Stimulated activated CD8-positive, alpha-beta memory T cell treated with anti-CD3 and anti-CD28 coated beads, Interleukin-2, amount 100 ng/mL, for 1 hour (primary cell): Measurements from ENCODE around the gene WWP2.
"Not testable (repeated sequence)": the region's sequence is repeated elsewhere in the genome, so short reads cannot be mapped to it uniquely, and the experiment has no call there.

ENCODE experiments used
- DNase-seq, 2 donors: peaks; one replicate each; pipeline ENCODE4 v3.0.0-alpha.2; 2020; ENCODE audit warnings: low read depth in 2 of 2

The WWP2 gene

DNA sequence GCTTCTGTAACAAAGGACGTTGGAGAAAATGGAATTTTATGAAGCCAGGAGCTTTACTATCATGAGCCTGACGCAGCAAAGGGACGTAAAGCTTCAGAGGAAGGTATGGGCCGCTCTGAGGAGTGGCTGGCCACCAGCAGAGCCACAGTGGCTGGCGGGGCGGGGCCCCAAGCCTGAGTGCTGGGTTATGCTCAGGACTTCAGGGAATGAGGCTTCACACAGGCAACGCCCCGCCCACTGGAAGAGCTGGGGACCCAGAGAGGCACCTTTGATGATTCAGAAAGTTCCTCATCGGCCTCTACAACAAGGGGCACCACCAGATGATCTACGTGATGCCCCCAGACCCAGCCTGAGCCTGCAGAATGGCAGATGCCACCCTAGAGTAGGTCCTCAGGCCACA, 16.2 kb upstream of the WWP2 start:
- DNase-seq = no peak

GRCh38 chr16:69747115-69747514, 15.0 kb upstream of the WWP2 start:
- no peak for DNase-seq

- DNase-seq = no peak
Observed at GRCh38 chr16:69748694-69749345, 13.3 kb upstream of the WWP2 start.

- DNase-seq = no peak
Observed at GRCh38 chr16:69754143-69754468, 8.0 kb upstream of the WWP2 start.

- peak; percentile 92 to 94 for DNase-seq
Observed at GRCh38 chr16:69754469-69755310, 7.4 kb upstream of the WWP2 start, which contains the start of gene NOB1. Gene NOB1 (minus strand): TSS chr16:69754926. CDS start chr16:69754910, 16 bp downstream.

DNA sequence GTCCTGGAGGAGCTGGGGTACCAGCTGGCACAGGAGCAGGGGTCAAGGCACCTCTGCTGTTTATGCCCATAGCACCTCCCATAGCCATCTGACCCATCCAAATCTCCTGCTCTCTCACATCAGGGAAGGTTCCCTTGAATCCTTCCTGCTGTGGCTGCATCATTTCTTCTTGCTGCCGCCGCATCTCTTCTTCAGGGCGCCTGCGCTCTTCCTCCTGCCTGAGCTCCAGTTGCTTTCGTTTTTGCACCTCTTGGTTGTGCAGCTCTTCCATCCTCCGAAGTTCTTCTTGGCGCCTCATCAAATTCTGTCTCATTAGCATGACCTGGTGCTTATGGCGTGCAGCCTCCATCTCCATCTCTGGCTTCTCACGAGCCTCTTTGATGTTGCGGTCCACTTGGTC, 5.4 kb upstream of the WWP2 start:
- no peak for DNase-seq

GRCh38 chr16:69757375-69757774, 4.8 kb upstream of the WWP2 start:
- DNase-seq = not testable (repeated sequence)

DNA sequence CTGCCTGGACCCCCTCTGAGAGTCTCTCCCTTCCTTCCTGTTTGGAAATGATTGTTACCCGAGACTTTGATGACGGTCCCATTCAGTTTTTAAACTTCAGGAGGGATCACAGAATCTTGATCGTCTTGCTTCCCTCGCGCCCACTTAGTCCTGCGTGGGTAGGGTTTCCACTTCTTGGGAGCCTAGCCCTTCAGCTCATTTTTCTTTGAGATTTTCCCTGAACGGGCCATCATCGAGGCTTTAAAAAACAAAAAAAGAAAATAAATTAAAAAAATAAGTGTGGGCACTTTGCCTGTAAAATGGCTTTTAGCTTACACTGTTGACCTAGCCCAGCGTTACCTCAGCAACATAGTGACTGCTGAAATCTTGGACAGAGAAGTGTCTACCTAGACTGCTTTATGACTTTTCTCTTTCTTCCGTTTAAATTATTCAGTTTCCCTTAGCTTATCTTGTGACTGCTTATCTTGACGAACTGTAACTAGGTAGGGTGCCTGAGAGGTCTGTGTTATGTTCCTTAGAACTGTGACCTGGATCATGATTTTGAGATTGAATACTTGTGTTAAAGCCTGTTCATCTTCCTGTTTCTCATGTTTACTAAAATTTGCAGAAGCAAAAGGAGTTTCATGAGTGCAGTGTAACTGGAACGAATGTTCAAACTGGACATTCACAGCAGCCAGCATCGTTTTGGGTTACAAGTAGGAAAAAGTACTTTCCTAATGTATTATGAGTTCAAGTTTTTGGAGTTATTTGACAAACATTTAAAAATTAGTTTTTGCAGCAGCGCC, 874 bp downstream of the WWP2 start:
- DNase-seq = no peak

DNA sequence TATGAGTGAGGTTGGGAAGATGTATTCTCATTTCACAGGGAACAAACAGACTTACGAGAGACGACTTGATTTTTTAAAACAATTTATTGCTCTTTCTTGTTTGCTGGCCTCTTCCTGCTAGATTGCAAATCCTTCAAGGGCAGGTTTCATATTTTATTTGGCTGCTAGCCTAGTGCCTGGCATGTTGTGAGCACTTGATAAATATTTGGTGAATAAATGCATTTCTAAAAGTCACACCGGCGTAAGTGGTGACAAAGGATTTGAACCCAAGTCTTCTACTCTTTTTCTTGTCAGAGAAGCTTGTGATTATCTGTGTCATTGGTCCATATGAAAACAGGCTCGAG, 1.4 kb downstream of the WWP2 start:
- DNase-seq = no peak

DNA sequence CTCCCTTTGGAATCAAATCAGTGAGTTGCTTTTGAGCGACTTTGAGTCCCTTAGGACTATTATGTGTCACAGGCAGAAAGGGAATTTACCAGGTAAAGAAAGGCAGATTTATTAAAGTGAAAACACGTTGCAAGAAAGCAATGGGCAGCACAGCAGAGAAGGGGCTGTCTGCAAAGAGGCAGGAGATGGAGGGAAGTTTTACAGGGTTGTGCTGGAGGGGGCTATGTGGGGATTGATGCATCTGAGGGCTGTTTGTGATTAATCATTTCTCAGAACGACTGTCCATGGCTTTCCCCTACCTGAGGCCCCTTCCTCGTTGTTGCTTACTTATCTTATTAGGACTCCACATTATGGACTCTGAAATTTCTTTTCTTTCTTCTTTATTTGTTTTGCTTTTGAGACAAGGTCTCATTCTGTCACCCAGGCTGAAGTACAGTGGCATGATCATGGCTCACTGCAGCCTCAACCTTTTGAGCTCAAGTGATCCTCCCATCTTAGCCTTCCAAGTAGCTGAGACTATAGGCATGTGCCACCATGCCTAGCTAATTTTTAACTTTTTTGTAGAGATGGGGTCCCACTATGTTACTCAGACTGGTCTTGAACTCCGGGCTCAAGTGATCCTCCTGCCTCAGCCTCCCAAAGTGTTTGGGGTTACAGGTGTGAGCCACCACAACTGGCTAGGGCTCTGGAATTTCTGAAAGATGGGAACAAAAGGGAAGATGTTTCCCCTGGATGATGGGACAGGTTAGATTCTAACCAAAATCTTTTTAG, 5.5 kb downstream of the WWP2 start:
- no peak for DNase-seq

- no peak for DNase-seq
Observed at GRCh38 chr16:69768666-69769065, 6.5 kb downstream of the WWP2 start.

DNA sequence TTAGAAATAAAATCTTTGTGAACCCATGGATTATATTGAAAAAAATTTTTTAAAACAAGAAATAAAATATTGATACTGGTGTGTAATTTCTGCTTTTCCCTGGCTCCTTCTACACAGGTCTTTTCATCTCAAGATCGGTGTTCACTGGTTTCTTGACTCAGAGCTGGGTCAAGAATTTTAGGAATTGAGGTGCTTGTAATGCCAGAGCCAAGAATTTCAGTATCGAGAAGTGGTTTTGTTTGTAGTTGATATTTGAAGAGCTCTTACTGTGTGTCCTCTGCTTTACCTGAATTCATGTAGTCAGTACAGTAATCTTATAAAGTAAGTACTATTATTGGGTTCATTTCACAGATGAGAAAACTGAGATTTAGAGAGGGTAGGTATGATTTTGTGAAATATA, 7.3 kb downstream of the WWP2 start:
- DNase-seq = no peak

DNA sequence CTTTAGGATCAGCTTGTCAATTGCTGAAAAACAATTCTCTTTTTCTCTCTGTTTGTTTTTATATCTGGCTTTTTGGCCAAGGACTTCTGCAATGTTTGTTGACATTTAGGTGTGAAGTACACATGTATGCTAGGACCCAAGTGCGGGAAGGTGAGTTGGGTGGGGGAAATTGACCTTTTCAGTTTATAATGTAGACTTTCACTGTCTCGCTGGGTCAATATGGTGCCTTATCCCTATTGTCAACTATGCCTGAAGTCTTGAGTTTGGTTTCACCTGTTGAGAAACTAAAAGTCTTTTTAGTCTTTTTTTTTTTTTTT, 9.5 kb downstream of the WWP2 start:
- no peak for DNase-seq

DNA sequence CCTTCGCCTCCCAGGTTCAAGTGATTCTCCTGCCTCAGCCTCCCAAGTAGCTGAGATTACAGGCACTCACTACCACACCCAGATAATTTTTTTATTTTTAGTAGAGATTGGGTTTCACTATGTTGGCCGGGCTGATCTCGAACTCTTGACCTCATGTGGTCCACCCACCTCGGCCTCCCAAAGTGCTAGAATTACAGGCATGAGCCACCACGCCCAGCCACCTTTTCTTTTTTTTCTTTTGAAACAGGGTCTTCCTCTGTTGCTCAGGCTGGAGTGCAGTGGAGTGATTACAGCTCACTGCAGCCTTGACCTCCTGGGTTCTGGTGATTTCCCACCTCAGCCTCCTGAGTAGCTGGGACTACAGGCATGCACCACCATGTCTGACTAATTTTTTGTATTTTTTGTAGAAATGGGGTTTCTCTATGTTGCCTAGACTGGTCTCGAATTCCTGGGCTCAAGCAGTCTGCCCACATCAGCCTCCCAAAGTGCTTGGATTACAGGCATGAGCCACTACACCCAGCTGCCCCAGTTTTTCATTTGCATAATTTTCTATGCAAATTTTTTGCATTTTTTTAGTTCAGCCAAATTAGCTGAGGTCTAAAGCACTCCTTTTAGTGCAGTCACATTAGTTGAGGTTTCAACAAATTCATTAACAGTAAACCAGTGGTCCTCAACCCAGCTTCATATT, 11.3 kb downstream of the WWP2 start:
- DNase-seq = no peak

- no peak for DNase-seq
Observed at GRCh38 chr16:69775563-69775962, 13.4 kb downstream of the WWP2 start.

DNA sequence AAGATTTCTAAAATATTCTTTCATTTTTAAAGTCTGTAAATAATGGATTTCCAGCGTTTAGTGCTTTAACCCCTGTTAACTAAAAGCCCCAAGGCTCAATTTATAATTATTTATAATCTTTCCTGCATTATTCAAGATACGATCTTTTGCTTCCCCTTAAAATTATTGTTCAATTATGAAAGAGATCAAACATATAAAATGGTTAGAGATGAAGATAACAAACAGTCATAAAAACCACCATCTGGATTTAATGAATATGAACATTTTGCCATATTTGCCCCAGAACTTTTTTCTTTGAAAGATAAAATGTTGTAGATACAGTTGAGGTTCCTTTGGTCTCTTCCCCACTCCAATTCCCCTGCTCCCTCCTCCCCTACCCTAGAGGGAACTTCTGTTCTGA, 17.6 kb downstream of the WWP2 start:
- no peak for DNase-seq

GRCh38 chr16:69781118-69781517, 19.0 kb downstream of the WWP2 start:
- DNase-seq = no peak

GRCh38 chr16:69784586-69784985, 22.5 kb downstream of the WWP2 start:
- DNase-seq = no peak

GRCh38 chr16:69787883-69788282, 25.8 kb downstream of the WWP2 start:
- no peak for DNase-seq

DNA sequence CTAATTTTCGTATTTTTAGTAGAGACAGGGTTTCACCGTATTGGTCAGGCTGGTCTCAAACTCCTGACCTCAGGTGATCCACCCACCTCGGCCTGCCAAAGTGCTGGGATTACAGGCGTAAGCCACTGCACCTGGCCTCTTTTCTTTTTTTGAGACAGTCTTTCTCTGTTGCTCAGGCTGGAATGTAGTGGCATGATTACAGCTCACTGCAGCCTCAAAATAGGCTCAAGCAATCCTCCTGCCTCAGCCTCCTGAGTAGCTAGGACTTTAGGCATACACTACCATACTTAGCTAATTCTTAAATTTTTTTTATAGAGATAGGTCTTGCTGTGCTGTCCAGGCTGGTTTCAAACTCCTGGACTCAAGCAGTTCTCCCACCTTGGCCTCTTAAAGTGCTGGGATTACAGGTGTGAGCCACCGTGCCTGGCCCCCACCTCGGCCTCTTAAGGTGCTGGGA, 29.3 kb downstream of the WWP2 start:
- DNase-seq = not testable (repeated sequence)

- DNase-seq = no peak
Observed at GRCh38 chr16:69793526-69793925, 31.4 kb downstream of the WWP2 start.
